Endothelial cell of umbilical vein (primary cell): ENCODE data around the gene BTN1A1. TPM values are rescaled to one million over a fixed set of nuclear protein-coding genes. Genes with fewer than 3 reads are reported as not detected.
"Not testable (repeated sequence)": the region's sequence is repeated elsewhere in the genome, so short reads cannot be mapped to it uniquely, and the experiment has no call there.

ENCODE experiments used
- BruUV-seq: library from RNA; stranded (reverse); fragments of 400-500 nt; replicated peaks from 2 replicates; lab custom pipeline; 2021; lab: Mats Ljungman, UMichigan
- CTCF ChIA-PET: fragments of 300-600, 350-600 bp; sonication (Branson Sonifier 250); formaldehyde crosslinking; loops from one replicate; lab custom pipeline; 2021; ENCODE audit warnings: antibody characterized with exemption, inconsistent platforms; lab: Charles Lee
- POLR2A ChIA-PET: fragments of 300-600, 350-600 bp; sonication (Branson Sonifier 250); formaldehyde crosslinking; loops from one replicate; lab custom pipeline; 2021; ENCODE audit warnings: antibody characterized with exemption, inconsistent platforms; lab: Charles Lee
- DNase-seq: peaks from one replicate; pipeline ENCODE4 v3.0.0-alpha.2; 2011; ENCODE audit warnings: low read depth, low spot score
- FAIRE-seq: peaks from 2 replicates; lab custom pipeline; 2011; peaks lifted over from hg19 to GRCh38; lab: Jason Lieb, UNC
- H2AFZ ChIP-seq: 2 replicates; pipeline ENCODE4 v1.6.0; 2012; ENCODE audit warnings: low read depth, low read length, control low read depth, inconsistent platforms
- H3K27ac ChIP-seq: 2 replicates; pipeline ENCODE4 v1.5.1; 2011; ENCODE audit warnings: low read depth, mild to moderate bottlenecking, control low read depth, low read length, moderate library complexity; ENCODE audit not compliant: insufficient read depth
- H3K27me3 ChIP-seq, 2 experiments: 2 replicates each; pipeline versions ENCODE4 v1.6.0 to v1.6.1; 2011; ENCODE audit warnings: low read length in 2 of 2, mixed read lengths in 1 of 2; ENCODE audit not compliant: control insufficient read depth in 2 of 2, insufficient read depth in 2 of 2
- H3K36me3 ChIP-seq, 2 experiments: 2 replicates in 1 of 2; 3 replicates in 1 of 2; pipeline ENCODE4 v1.5.1; 2011; ENCODE audit warnings: low read length in 2 of 2, mild to moderate bottlenecking in 1 of 2, moderate library complexity in 1 of 2; ENCODE audit not compliant: control insufficient read depth in 2 of 2, insufficient read depth in 2 of 2; ENCODE audit errors: extremely low read depth in 1 of 2
- H3K4me1 ChIP-seq: 3 replicates; pipeline ENCODE4 v1.5.1; 2011; ENCODE audit warnings: mild to moderate bottlenecking, low read length; ENCODE audit not compliant: control insufficient read depth, insufficient read depth; ENCODE audit errors: extremely low read depth
- H3K4me2 ChIP-seq: 2 replicates; pipeline ENCODE4 v1.6.1; 2011; ENCODE audit warnings: low read length, control low read depth, mixed read lengths; ENCODE audit not compliant: insufficient read depth
- H3K4me3 ChIP-seq, 3 experiments: fragments of 200-600 bp in 1 of 3; sonication (generic), shearing (Covaris generic) in 1 of 3; replicated peaks in 1 of 3; 2 replicates each; pipeline ENCODE4 v1.5.1; 2011 to 2016; ENCODE audit warnings: control low read depth in 3 of 3, low read length in 3 of 3, mild to moderate bottlenecking in 2 of 3, inconsistent platforms in 1 of 3, low read depth in 1 of 3, moderate library complexity in 1 of 3; ENCODE audit not compliant: insufficient read depth in 1 of 3
- H3K79me2 ChIP-seq: 2 replicates; pipeline ENCODE4 v1.6.0; 2012; ENCODE audit warnings: low read length, inconsistent platforms; ENCODE audit not compliant: control insufficient read depth, insufficient read depth
- H3K9ac ChIP-seq: replicated peaks from 2 replicates; pipeline ENCODE3; 2011; ENCODE audit warnings: low read length, control low read depth; ENCODE audit not compliant: insufficient read depth; ENCODE audit errors: extremely low read depth
- H3K9me1 ChIP-seq: replicated peaks from 3 replicates; pipeline ENCODE4 v1.6.0; 2011; ENCODE audit warnings: mild to moderate bottlenecking, low read length; ENCODE audit not compliant: control insufficient read depth, insufficient read depth; ENCODE audit errors: extremely low read depth
- H3K9me3 ChIP-seq: replicated peaks from 2 replicates; pipeline ENCODE4 v1.5.1; 2012; ENCODE audit warnings: low read length, inconsistent platforms; ENCODE audit not compliant: control insufficient read depth, insufficient read depth
- H4K20me1 ChIP-seq: replicated peaks from 2 replicates; pipeline ENCODE3; 2011; ENCODE audit warnings: mild to moderate bottlenecking, low read length; ENCODE audit not compliant: control insufficient read depth, insufficient read depth; ENCODE audit errors: extremely low read depth
- EZH2 ChIP-seq: IDR thresholded peaks from 2 replicates; pipeline ENCODE4 v1.6.1; 2012; ENCODE audit warnings: borderline replicate concordance, low read depth, mild to moderate bottlenecking, moderate library complexity, low read length, inconsistent platforms; ENCODE audit not compliant: severe bottlenecking
- FOS ChIP-seq: IDR thresholded peaks from 2 replicates; pipeline ENCODE4 v1.6.1; 2011; ENCODE audit warnings: mild to moderate bottlenecking, low read length, moderate library complexity, borderline replicate concordance; ENCODE audit not compliant: insufficient read depth
- GATA2 ChIP-seq: IDR thresholded peaks from 2 replicates; pipeline ENCODE4 v1.7.0; 2011; ENCODE audit warnings: low read depth, mild to moderate bottlenecking, moderate library complexity, mixed read lengths, low read length; ENCODE audit not compliant: insufficient read length, insufficient read depth
- JUN ChIP-seq: IDR thresholded peaks from 2 replicates; pipeline ENCODE4 v1.6.1; 2011; ENCODE audit warnings: borderline replicate concordance, low read depth; ENCODE audit not compliant: insufficient read length, insufficient read depth
- POLR2A ChIP-seq: IDR thresholded peaks from 2 replicates; pipeline ENCODE4 v1.6.1; 2012; ENCODE audit warnings: low read depth, mild to moderate bottlenecking, control low read depth, low read length
- POLR2AphosphoS5 ChIP-seq: IDR thresholded peaks from 2 replicates; pipeline ENCODE4 v1.6.1; 2012; ENCODE audit warnings: low read depth, mild to moderate bottlenecking, control low read depth, low read length, moderate library complexity; ENCODE audit not compliant: insufficient read depth
- dilution Hi-C: fragments of 300-500 bp; cut with MboI; formaldehyde crosslinking; loops from one replicate; pipeline ENCODE4 v1.15.0; 2019; ENCODE audit warnings: low sequenced_read_pairs; ENCODE audit not compliant: extremely low pct_ligation_motif_present
- intact Hi-C: fragments of 100-400 bp; cut with micrococcal nuclease; formaldehyde crosslinking; loops from one replicate; pipeline ENCODE4 v1.10.0; 2022
- polyA plus RNA-seq, 4 experiments: library from polyadenylated mRNA; depleted of rRNA in 3 of 4; stranded (reverse) in 3 of 4; unstranded in 1 of 4; fragments of >200 nt; gene quantifications; 2 replicates each; pipeline versions ENCODE4 v1.2.1 to v1.2.3, GENCODE V29; 2011 to 2012; ENCODE audit warnings: missing spikeins in 1 of 4
- total RNA-seq: library from RNA; stranded (reverse); gene quantifications from 2 replicates; pipeline ENCODE4 v1.2.3, GENCODE V29; 2021
- TF ChIP-seq, protein P1 (sequence below), 2 donors: IDR thresholded peaks; 1 replicate in 1 of 2; 2 replicates in 1 of 2; pipeline ENCODE4 v1.5.1; 2011; ENCODE audit warnings: low read length in 2 of 2, mild to moderate bottlenecking in 2 of 2, moderate library complexity in 2 of 2, control low read depth in 1 of 2, inconsistent platforms in 1 of 2, low read depth in 1 of 2; ENCODE audit not compliant: insufficient read depth in 1 of 2; ENCODE audit errors: extremely low read depth in 1 of 2
- TF ChIP-seq, protein P2 (sequence below): IDR thresholded peaks from 2 replicates; pipeline ENCODE4 v1.6.1; 2011; ENCODE audit not compliant: insufficient read depth, insufficient read length

Gene BTN1A1
- total and polyA plus RNA-seq, 2 donors (not counting 3 experiments of a cell fraction or from before 2014, with no cell fraction given) = not detected

DNA sequence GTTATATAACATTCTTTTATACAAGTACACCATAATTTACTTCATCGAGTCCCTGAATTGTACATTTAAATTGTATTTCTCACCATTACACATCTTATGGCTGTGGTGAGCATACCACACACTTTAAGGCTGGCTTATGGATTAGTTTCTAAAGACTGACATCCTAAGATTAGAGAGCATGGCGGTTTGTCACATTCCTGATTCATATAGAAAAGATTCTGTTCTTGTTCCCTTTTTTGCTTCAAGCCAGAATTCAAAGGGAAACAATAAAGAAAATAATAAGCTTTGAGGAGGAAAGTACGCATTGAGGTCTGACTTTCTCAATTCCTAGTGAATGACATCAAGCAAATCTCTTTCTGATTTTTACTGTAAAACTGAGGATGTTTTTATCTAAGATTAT, 2.5 kb downstream of the BTN1A1 start:
- FAIRE-seq = no peak

DNA sequence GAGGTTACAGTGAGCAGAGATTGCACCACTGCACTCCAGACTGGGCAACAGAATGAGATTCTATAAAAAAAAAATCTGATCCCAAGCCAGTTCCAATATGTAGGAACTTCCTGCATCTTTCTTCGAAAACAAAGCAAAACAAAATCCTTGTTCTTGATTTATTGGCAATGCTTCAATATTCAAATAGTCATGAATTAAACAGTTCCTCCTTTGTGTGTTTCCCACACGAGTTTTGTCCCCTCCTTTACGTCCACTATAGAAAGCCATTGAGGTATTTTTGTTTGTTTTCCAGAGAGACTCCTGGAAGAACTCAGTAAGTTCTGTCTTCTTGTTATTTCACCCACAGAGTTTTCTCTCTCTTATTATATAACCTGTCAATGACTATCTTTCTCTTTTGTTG, 7.6 kb downstream of the BTN1A1 start:
- Histone ChIP-seq H3K9me1 (no peaks in the 10 kb centered on the region), H3K79me2 (no peaks in the 10 kb centered on the region), H3K36me3 (no peaks in the 10 kb centered on the region), H3K9ac (no peak overlapping the region), H3K9me3 (no peaks in the 10 kb centered on the region), H3K27me3 (peaks cover 30 to 34% of the 10 kb centered on the region in 2 experiments), H3K4me2 (no peak overlapping the region), H3K4me1 (no peaks in the 10 kb centered on the region), H3K27ac (no peak overlapping the region), H3K4me3 (no peak overlapping the region), H4K20me1 (no peaks in the 10 kb centered on the region), H2AFZ (no peak overlapping the region)
- intact Hi-C loops = no loop called here
- no peak for FAIRE-seq
- TF ChIP-seq, protein P1, sequence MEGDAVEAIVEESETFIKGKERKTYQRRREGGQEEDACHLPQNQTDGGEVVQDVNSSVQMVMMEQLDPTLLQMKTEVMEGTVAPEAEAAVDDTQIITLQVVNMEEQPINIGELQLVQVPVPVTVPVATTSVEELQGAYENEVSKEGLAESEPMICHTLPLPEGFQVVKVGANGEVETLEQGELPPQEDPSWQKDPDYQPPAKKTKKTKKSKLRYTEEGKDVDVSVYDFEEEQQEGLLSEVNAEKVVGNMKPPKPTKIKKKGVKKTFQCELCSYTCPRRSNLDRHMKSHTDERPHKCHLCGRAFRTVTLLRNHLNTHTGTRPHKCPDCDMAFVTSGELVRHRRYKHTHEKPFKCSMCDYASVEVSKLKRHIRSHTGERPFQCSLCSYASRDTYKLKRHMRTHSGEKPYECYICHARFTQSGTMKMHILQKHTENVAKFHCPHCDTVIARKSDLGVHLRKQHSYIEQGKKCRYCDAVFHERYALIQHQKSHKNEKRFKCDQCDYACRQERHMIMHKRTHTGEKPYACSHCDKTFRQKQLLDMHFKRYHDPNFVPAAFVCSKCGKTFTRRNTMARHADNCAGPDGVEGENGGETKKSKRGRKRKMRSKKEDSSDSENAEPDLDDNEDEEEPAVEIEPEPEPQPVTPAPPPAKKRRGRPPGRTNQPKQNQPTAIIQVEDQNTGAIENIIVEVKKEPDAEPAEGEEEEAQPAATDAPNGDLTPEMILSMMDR (IDR thresholded peaks at IDR 0.05; ENCODE audit: extremely low read depth in 1 of 2, insufficient read depth in 1 of 2, low read depth in 1 of 2, low read length in 2 of 2) = no peak
- no peak for TF ChIP-seq EZH2
- TF ChIP-seq FOS = no peak
- no peak for TF ChIP-seq POLR2AphosphoS5
- no peak for TF ChIP-seq GATA2
- no peak for TF ChIP-seq POLR2A
- TF ChIP-seq, protein P2, sequence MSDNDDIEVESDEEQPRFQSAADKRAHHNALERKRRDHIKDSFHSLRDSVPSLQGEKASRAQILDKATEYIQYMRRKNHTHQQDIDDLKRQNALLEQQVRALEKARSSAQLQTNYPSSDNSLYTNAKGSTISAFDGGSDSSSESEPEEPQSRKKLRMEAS = no peak
- TF ChIP-seq JUN = no peak
- CTCF ChIA-PET = no interaction called here
- POLR2A ChIA-PET = no interaction called here
- dilution Hi-C loops = no loop called here
- no peak for DNase-seq
- no TSS peak for BruUV-seq

More for the DNA sequence above, 2.5 kb downstream of the BTN1A1 start:
- Histone ChIP-seq H3K4me3 (no peak overlapping the region), H3K9me3 (no peaks in the 10 kb centered on the region), H4K20me1 (no peaks in the 10 kb centered on the region), H3K9ac (no peak overlapping the region), H2AFZ (no peak overlapping the region), H3K4me2 (no peak overlapping the region), H3K9me1 (no peaks in the 10 kb centered on the region), H3K4me1 (peaks cover 5% of the 10 kb centered on the region), H3K36me3 (no peaks in the 10 kb centered on the region), H3K79me2 (no peaks in the 10 kb centered on the region), H3K27ac (no peak overlapping the region), H3K27me3 (peaks cover 46 to 49% of the 10 kb centered on the region in 2 experiments)
- POLR2A ChIA-PET = no interaction called here
- CTCF ChIA-PET = interaction anchor here (1.1 to 2.2 kb wide), 3 partner anchors 10 to 161 kb away, joined by 5 to 7 read pairs (median 5); no protein-coding TSS in a partner anchor
- DNase-seq = no peak
- no peak for TF ChIP-seq FOS
- dilution Hi-C loops = no loop called here
- intact Hi-C loops = no loop called here
- no TSS peak for BruUV-seq

DNA sequence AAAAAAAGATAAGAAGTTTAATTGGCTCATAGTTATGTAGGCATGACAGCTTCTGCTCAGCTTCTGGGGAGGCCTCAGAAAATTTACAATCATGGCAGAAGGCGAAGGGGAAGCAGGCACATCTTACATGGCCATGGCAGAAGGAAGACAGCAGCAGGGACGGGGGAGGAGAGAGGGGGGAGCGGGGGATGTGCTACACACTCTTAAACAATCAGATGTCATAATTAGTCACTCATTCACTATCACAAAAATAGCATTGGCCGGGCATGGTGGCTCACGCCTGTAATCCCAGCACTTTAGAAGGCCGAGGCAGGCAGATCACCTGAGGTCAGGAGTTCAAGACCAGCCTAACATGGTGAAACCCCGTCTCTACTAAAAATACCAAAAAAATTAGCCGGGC, 10.9 kb downstream of the BTN1A1 start:
- H3K79me2 ChIP-seq, dilution Hi-C loops, BruUV-seq, H3K9ac ChIP-seq, H4K20me1 ChIP-seq, H3K9me3 ChIP-seq, H3K4me1 ChIP-seq, H3K4me3 ChIP-seq, POLR2A ChIA-PET, H3K27ac ChIP-seq, H2AFZ ChIP-seq, H3K4me2 ChIP-seq, intact Hi-C loops, CTCF ChIA-PET, DNase-seq, H3K36me3 ChIP-seq, FAIRE-seq, H3K9me1 ChIP-seq: not testable (repeated sequence)
- peaks cover 13% of the 10 kb centered on the region in 2 experiments for H3K27me3 ChIP-seq
